Measurements from ENCODE around the gene CENPO.

CENPO gene, protein sequence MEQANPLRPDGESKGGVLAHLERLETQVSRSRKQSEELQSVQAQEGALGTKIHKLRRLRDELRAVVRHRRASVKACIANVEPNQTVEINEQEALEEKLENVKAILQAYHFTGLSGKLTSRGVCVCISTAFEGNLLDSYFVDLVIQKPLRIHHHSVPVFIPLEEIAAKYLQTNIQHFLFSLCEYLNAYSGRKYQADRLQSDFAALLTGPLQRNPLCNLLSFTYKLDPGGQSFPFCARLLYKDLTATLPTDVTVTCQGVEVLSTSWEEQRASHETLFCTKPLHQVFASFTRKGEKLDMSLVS

DNA sequence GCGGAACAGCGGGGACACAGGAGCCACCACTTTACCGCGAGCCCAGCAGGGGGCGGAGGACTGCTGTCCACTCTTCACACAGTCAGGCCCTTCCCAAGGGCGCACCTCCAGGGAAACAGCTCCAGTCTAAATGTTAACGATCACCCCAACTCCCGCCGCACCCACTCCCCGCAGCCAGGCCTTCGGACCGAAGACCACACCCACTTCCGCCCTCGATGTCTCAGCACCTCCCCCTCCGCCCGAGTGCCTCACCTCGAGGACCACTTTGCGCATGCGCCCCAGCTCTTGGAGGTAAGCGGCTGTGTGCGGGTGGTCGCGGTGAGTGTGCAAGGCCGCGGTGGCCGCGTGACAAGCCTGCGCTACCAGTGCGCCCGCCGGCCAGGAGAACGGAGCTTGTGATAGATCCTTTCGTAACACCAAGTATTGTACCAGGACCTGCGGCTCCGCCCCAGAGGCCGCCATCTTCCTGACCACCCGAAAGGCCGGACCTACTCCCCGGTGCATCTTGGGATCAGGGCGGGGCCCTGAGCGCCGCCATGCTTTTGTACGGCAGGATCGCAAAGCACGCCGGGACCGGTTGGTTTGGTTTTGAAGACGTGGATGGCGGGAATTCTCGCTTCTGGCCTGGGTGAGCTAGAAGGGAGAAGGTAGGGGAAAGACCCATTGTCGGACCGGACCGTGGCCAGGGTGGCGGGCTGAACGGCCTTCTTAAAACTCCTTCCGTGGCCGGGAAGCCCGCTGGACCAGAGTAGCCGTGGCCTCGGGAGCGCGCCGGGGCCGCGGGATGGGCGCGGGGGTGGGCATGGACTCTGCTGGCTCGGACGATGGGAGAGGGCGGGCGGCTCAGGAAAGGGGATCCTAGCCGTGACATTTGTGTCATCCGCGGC, at the start of gene CENPO, which contains the start of gene PTRHD1:
Gene CENPO (plus strand): TSS at position 552 of the 887 bp plus-strand sequence. CDS start 495 bp downstream, outside the sequence.
Gene PTRHD1 (minus strand): TSS at position 518 of the 887 bp plus-strand sequence. CDS start 14 bp downstream, at position 504.
- Histone ChIP-seq H3K27me3 (replicated peaks) (no peaks in the 10 kb centered on the region), H3K4me3 (ENCODE audit: low read depth, low read length) (peak within 1 kb of the TSS; percentile 92), H3K36me3 (replicated peaks) (no peaks in the 10 kb centered on the region), H3K27ac (peak within 1 kb of the TSS; percentile 99)
- DNase-seq, result peak; percentile 96
- in situ Hi-C loops (cut with HindIII; ENCODE audit: low pct_ligation_motif_present, low sequenced_read_pairs), result no loop called here
- TF ChIP-seq, protein P1, sequence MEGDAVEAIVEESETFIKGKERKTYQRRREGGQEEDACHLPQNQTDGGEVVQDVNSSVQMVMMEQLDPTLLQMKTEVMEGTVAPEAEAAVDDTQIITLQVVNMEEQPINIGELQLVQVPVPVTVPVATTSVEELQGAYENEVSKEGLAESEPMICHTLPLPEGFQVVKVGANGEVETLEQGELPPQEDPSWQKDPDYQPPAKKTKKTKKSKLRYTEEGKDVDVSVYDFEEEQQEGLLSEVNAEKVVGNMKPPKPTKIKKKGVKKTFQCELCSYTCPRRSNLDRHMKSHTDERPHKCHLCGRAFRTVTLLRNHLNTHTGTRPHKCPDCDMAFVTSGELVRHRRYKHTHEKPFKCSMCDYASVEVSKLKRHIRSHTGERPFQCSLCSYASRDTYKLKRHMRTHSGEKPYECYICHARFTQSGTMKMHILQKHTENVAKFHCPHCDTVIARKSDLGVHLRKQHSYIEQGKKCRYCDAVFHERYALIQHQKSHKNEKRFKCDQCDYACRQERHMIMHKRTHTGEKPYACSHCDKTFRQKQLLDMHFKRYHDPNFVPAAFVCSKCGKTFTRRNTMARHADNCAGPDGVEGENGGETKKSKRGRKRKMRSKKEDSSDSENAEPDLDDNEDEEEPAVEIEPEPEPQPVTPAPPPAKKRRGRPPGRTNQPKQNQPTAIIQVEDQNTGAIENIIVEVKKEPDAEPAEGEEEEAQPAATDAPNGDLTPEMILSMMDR (IDR thresholded peaks at IDR 0.05; ENCODE audit: low read depth, low read length, missing control alignments), result peak; percentile 79

DNA sequence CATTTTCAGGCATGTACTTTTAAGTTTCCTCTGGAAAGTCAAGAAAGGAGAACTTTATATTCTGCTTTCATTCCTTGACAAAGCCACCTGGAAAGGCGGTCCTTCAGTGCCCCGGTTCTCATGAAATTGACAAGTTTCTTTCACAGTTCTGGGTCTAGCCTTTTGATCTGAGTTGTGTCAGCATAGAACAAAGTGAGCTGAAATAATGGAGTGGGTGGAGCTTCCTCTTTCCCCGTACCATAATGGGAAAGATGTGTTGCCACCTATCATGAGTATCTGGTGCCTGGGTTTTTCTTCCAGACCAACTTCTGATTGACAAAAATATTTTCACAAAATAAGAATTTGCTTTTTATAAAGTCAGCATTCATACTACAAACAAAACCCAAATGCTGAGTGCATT, 49.3 kb upstream of the CENPO start:
- H3K36me3 ChIP-seq (replicated peaks), result no peaks in the 10 kb centered on the region
- no peak for DNase-seq
- no peak overlapping the region for H3K4me3 ChIP-seq (ENCODE audit: low read depth, low read length)
- in situ Hi-C loops (cut with HindIII; ENCODE audit: low pct_ligation_motif_present, low sequenced_read_pairs), result no loop called here
- H3K27ac ChIP-seq, result no peak overlapping the region
- TF ChIP-seq, protein P1 (IDR thresholded peaks at IDR 0.05; ENCODE audit: low read depth, low read length, missing control alignments), result no peak
- H3K27me3 ChIP-seq (replicated peaks), result no peaks in the 10 kb centered on the region

DNA sequence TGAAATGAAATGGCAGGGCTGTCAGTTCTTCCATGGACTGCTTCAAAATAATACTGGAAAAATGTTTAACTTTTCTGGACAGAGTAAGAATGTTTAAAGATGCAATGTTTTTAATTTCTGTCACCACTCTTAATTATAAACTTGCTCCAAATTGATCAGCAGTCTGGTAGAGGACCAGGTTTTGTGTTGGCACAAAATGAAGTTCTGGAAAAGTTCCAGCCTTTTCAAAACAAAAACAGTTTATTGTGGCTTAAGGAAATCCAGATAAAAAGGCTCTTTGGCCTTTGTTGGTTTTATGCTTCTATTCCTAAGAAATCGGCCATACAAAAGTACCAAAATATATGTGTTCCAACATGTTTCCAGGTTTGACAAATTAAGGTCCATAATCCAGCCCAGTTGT, 48.9 kb upstream of the CENPO start:
- Histone ChIP-seq H3K36me3 (replicated peaks) (no peaks in the 10 kb centered on the region), H3K27ac (no peak overlapping the region), H3K27me3 (replicated peaks) (no peaks in the 10 kb centered on the region), H3K4me3 (ENCODE audit: low read depth, low read length) (no peak overlapping the region)
- no peak for DNase-seq
- TF ChIP-seq, protein P1 (IDR thresholded peaks at IDR 0.05; ENCODE audit: low read depth, low read length, missing control alignments), result no peak
- in situ Hi-C loops (cut with HindIII; ENCODE audit: low pct_ligation_motif_present, low sequenced_read_pairs), result no loop called here

DNA sequence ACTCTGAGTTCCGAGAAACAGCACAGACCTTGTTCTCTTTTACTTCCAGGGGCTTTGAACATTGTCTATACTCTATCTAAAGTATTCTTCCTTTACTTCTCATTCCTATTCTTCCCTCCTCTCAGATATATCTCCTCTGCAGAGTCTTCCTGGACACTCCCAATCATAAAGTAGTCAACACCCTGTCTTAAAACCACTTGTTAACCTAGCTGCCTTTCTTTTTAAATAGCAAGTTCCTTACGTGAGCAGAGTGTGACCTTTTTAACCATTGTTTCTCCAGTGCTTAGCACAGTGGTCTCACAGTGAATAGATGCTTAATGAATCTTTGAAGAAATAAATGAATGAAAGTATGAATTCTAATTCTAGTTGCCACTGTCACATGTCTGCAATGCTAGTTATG, 47.4 kb upstream of the CENPO start:
- TF ChIP-seq, protein P1 (IDR thresholded peaks at IDR 0.05; ENCODE audit: low read depth, low read length, missing control alignments), result no peak
- Histone ChIP-seq H3K27me3 (replicated peaks) (no peaks in the 10 kb centered on the region), H3K4me3 (ENCODE audit: low read depth, low read length) (no peak overlapping the region), H3K27ac (no peak overlapping the region), H3K36me3 (replicated peaks) (no peaks in the 10 kb centered on the region)
- in situ Hi-C loops (cut with HindIII; ENCODE audit: low pct_ligation_motif_present, low sequenced_read_pairs), result no loop called here
- DNase-seq, result no peak

DNA sequence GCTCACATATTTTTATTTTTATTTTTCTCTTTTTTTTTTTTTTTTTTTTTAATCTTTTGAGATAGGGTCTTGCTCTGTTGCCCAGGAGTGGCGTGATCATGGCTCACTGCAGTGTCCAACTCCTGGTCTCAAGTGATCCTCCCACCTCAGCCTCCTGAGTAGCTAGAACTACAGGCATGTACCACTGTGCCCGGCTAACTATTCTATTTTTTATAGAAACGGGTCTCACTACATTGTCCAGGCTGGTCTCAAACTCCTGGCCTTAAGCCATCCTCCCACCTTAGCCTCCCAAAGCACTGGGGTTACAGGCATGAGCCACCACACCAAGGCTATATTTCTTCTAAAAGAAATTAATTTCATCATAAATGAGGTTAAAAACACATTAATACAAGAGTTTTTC, 45.9 kb upstream of the CENPO start:
- Histone ChIP-seq H3K4me3 (ENCODE audit: low read depth, low read length) (no peak overlapping the region), H3K36me3 (replicated peaks) (no peaks in the 10 kb centered on the region), H3K27ac (no peak overlapping the region), H3K27me3 (replicated peaks) (no peaks in the 10 kb centered on the region)
- DNase-seq, result no peak
- in situ Hi-C loops (cut with HindIII; ENCODE audit: low pct_ligation_motif_present, low sequenced_read_pairs), result no loop called here
- TF ChIP-seq, protein P1 (IDR thresholded peaks at IDR 0.05; ENCODE audit: low read depth, low read length, missing control alignments), result no peak

Measured in brain microvascular endothelial cell (primary cell).